Activated naive CD4-positive, alpha-beta T cell (primary cell): ENCODE results near the gene CREB3L2.
"Not testable (repeated sequence)": the region's sequence is repeated elsewhere in the genome, so short reads cannot be mapped to it uniquely, and the experiment has no call there.

Experiments used
- DNase-seq, 4 experiments: peaks; one replicate each; lab custom pipeline; 2025; lab: John Stamatoyannopoulos, UW

The CREB3L2 gene

DNA sequence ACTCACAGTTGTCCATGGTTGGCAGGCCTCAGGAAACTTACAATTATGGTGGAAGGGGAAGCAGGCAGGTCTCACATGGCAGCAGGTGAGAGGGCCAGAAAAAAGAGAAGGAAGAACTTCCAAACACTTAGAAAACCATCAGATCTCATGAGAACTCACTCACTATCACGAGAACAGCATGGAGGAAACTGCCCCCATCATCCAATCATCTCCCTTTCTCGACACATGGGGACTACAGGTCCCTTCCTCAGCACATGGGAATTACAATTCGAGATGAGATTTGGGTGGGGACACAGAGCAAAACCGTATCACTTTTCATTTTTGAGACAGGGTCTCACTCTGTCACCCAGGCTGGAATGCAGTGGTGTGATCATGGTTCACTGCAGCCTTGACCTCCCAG lies 12.3 kb upstream of the CREB3L2 start:
- not testable (repeated sequence) for DNase-seq

DNA sequence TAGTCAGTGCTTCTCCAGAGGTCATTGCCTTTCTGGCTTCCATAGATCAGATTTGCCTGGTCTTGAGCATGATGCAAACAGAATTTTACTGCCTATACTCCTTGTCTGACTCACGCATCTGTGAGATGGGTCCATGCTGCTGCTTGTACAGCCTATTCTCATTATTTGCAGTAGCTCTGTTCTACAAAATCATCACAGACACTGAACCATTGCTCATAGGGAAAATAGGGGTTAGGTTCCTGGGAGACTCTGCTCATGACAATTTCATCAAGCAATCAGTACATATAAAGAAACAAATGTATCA lies 7.4 kb upstream of the CREB3L2 start:
- no peak for DNase-seq

DNA sequence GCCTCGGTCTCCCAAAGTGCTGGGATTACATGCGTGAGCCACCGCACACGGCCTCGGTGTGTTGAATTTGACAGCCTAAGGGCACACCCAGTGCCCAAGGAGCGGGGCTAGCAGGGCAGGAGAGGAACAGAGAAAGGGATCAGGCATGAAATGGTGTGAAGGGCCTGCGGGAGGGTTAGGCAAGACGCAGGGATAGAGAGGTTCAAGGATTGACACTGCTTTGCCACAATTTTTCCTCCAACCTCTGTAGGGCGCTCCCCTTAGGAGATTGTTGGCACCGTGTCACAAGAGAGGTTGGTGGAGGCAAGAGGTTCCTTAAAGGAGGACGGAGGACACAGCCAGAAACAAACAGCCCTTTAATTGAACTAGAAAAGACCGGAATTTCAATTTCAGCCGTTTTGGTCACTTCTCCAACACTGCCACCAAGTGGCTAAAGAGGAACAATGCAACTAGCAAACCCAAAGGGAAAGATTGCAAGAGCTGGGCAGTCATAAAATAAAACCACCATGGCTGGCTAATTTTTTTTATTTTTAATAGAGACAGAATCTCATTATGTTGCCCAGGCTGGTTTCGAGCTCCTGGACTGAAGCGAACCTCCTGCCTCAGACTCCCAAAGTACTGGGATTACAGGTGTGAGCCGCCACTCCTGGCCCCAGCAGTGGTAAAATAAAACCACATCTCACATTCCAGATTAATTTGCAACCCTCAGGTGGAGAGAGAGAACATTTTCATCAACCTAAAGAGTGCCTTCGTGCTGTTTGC lies 6.9 kb upstream of the CREB3L2 start:
- no peak for DNase-seq

DNA sequence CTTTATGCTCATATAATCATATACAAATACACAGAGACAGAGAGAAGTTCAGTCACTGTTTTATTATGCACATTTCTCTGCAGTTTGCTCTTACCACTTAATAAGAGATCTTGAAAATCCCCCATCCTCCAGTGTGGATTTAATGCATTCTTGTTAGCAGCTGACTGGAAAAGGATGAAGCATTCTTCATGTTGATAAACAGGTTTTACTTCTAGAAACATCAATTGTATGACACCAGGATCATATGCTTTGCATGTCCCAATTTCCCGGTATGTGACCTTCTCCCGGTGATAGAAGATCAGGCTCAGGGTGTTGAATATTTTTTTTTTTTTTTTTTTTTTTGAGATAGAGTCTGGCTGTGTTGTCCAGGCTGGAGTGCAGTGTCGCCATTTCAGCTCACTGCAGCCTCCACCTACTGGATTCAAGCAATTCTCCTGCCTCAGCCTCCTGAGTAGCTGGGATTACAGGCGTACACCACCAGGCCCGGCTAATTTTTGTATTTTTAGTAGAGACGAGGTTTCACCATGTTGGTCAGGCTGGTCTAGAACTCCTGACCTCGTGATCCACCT lies 6.2 kb upstream of the CREB3L2 start:
- DNase-seq = no peak

DNA sequence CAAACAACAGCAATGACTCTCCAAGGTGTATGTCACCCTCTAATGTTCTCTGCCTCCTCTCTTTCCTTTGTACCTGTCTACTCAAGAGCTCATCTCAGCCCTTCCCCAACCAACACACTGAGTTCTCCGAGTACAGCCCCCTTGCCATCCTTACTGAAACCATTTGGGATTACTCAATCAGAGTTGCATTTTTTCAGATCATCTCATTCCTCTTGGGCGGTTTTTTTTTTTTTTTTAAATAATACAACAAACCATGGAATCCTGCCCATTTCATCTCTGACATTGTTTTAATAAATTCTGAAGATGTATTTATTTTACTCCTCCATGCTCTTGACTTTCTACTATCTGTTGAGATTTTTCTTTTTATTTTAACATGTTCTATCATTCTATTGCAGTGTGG lies 4.2 kb upstream of the CREB3L2 start:
- no peak for DNase-seq

DNA sequence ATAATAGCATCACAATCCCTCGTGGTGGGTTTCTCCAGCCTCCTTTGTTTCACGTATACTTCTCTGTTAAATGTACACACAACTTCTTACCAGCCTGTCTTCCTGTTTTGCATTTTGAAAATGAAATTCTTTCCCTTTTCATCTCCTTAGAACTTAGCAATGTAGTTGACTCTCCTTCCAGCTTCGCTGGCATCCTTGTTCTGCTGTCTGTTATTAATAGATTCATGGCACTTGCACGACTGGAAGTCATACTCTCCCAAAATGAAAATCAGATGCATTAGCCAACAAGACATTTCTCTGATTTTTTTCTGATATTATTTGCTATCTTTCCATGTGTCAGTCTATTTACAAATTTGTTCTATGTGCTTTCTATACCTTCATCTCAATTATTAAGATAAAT lies 3.0 kb upstream of the CREB3L2 start:
- DNase-seq = no peak

DNA sequence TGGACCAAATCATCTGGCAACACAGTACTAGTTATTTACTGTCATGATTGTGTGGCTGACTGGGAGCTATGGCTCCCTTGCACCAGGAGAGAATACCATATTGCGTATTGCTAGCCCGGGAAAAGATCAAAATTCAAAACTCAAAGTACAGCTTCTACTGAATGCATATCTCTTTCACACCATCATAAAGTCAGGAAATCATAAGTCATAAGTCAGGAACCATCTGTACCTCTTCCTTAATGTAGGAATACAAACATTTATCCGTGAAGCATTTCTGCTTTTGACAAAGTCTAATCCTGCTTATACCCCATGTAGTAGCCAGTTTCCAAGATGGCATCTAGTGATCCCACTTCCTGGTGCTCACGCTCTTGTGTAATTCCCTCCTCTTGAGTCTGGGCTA lies 2.2 kb upstream of the CREB3L2 start:
- DNase-seq = no peak

DNA sequence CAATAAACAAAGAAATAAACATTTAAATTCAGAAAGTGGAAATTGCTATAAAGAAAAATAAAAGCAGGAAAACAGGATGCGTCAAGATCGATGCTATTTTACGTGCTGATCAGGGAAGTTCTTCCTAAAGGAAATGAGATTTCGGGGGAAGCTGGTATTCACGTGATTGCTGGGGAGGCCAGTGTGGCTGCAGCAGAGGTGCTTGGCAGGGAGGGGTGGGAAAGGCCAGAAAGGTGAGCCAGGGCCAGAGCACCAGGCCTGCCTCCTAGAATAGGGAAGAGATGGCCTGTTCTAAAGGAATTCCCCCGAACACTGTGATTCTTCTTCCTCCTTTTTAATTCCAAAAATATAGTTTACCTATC lies 923 bp upstream of the CREB3L2 start:
- no peak for DNase-seq

DNA sequence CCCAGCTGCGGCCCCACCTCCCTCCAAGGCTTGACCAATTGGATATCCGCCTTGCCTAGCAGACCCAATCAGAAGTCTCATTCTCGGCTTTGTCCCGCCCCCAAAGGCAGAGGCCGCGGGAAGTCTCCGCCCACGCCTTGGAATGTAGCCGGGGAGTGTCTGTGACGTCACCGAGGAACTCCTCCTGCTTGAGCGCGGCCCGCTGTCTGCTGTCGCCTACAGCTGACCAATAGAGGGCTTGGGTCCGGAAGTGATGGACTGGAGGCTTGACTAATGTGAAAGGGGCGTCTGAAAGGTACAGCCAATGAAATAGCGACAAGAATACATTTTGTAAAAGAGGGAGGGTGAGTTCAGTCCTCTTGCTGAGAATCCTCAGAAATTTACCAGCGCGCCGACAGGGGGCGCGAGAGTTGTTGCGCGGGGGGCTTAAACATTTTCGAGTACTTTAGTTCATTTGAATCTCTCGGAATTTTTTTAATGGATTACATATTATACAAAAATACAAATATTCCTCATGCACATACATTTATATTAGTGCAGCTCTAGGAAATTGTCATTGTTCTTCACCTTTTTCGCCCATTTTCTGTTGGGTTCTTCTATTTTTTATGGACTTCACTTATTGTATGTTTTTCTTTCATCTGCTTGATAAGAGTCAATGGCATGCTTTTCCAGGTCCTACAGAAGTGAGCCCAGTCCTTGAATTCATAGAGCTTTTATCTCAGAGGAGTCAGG lies 376 bp upstream of the CREB3L2 start:
- DNase-seq = peak; percentile 88 to 96 (median 93)

DNA sequence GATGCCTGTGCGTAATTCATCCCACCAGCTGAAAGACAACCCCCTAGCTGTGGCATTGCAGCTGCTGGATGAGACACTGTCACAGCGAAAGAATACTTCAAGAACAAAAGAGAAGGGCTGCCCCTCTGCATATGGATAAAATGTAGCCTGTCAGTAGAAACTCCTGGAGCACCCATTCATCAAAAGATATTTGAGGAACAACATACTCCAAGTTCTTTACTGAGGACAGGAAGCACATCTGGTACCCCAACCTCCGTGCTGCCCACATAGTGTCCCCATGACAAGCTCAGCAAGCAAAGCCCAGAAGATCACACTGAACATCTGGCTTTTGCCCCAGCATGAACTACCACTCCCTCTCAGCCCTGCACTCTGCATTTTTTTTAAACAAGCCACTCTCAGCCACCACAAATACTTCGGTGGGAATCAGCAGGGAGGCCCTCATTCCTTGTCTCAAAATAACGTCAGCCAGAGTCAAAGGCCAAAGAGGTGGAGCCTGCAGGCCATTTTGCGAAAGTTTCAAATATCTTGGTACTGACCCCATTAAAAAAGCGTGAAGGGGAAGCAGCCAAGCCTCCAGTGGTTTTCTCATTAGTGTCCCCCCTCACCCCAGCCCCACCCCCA lies 1.7 kb downstream of the CREB3L2 start:
- DNase-seq = no peak

DNA sequence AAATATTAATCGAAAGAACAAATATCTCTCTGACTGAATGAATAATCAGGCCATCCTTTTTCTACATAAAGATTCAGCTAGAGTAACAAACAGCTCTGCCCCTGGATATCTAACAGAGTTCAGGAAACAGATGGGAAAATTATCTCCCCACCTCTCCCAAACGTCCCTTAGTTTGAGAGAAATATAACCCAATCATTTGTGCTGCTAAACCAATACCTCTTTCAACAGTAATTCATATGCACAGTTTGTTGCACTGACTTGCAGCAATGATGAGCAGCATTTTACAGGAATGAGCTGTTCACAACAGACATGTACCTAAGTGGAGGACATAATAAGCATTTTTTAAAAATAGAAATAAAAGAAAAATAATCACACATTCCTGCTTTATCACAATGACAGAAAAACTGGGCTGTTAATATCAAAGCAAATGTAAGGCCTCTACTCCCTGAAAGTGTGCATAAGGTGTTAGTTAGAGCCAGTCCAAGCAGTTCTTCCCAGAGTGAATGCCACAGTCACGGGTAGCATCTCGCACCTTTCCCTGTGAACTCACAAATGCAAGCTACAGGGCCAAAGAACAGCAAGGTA lies 2.3 kb downstream of the CREB3L2 start:
- DNase-seq = no peak

DNA sequence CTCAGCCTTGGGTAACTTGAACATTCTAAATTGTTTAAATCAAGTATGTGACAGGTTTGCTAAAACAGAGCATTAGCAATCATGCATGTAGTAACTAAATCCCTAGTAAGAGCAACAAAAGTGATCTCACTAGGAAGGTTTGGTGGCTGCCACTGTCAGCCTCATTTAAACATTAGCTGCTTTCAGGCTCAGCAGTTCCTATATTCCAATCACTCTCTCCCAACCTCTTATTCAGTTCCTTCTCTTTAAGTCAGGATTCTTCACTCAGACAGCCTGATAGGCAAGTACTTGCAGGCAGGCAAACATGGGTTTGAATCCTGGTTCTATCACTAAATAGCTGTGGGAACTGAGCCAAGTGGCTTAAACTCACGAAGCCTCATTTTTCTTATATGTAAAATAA lies 3.6 kb downstream of the CREB3L2 start:
- no peak for DNase-seq

DNA sequence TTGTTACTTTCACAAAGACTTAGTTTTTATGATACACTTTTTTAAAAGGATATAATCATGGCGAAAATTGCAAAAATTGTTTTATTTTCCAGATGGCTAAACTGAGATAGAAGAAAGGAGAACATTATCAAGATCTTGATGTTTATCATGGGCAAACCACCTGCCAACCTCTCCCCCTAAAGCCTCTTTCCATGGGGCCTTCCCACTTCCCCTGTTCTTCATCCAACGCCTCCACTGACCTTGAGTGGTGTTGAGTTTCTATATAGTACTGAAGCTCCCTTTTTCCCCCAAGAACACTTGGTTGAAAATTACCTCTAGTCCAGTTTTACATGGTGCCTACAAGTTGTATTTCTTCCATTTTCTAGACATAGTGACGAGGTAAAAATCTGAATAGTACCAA lies 5.0 kb downstream of the CREB3L2 start:
- no peak for DNase-seq

DNA sequence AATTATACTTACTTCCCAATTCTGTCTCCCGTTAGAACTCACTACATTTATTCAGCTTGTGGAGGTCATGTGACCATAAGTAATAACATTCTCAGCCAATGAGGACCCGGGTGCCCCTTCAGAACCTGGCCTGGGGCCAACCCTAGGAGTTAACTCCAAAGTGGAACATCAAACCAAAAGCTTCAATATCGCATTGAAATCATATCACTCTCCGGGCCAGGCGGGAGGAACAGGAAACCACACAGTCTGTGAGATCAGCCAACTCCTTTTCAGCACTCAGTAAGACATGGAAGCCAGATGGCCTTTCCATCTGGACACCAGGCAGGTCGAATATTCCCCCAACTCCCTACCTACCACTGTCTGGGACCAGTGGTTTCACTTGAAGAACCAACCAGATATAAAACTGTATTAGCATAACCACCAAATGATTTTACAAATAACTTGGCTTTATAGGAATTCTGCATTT lies 5.5 kb downstream of the CREB3L2 start:
- no peak for DNase-seq

DNA sequence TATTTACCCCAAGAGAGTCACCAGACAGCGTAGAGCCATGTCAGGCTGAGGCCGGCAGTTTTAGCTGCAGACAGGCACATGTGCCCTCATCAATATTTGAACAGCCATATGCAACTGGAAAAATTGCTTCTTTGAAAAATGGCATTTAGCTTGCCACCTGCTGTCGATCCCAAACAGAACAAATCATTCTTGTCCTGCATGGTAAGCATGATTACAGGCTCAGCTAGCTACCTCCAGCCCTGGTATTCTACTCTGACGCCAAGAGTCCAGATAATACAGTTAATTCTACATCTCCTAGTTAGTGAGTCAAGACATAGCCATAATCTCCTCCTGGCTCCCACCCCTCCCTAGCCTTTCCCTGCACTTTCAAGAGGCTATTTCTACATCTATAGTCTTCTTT lies 7.7 kb downstream of the CREB3L2 start:
- no peak for DNase-seq

DNA sequence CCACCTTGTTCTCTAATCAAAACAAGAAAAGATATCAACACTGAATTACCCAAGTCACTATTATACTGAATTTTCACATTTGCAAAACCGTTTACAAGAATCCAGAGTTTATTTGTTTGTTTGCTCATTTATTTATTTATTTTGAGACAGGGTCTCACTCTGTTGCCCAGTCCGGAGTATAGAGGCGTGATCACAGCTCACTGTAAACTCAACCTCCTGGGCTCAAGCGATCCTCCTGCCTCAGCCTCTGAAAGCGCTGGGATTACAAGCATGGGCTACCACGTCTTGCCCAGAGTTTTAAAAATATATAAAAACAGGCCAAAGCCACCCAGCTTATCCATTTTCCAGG lies 8.5 kb downstream of the CREB3L2 start:
- no peak for DNase-seq

DNA sequence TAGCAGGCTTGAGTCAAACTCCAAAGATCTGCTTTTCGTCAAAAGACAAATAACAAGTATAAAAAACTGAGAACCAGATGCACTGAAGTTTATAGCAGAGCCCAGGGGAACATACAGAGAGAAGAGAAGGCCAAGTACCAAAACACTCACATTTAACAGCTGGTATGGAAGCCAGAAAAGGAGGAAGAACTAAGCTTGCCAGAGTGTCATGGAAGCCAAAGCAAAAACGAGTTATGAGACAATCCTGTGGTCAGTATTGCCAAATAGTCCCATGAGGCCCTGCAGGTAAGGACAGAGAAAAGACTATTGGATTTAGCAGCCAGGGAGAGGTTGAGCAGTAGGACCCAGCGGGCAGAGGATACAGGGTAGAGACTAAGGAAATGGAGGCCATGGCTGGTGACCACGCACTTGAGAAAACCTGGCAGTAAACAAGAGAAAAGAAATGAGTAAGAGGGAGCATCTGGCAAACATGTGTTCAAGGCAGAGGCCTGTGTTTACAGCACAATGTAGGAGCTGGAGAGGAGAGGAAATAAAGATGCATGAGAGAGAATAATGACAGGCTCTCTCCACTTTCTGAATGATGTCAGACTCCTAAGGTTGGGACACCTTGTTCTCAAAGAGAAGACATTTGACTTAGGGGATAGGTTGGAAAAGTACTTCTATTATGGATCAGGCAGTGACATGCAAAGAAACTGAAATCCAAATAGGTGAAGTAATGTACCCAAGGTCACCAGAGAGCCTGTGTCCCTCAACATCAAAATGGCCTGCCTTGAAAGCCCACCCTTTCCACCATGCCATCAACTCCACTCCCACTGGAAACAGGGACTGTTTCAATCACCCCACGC lies 9.1 kb downstream of the CREB3L2 start:
- DNase-seq = no peak

DNA sequence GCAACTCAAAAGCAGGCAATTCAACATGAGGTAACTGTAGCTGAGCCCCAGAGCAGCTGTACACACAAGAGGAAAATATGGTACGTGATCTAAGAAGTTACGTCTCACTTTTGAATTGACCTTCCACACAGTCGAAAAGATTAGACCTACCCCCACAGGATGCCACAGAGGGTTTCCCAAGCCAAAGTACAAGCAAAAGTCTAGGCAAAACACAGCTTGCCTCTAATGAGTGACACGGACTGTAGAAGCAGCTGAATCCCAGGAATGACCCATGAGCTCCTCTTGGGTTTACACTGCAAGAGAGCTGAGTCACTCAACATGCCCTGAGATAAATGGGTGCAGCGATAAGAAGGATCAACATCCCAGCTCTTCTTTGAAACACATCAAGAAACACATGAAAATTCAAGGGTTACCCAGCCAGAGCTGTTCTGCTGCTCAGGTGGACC lies 9.8 kb downstream of the CREB3L2 start:
- DNase-seq = no peak

DNA sequence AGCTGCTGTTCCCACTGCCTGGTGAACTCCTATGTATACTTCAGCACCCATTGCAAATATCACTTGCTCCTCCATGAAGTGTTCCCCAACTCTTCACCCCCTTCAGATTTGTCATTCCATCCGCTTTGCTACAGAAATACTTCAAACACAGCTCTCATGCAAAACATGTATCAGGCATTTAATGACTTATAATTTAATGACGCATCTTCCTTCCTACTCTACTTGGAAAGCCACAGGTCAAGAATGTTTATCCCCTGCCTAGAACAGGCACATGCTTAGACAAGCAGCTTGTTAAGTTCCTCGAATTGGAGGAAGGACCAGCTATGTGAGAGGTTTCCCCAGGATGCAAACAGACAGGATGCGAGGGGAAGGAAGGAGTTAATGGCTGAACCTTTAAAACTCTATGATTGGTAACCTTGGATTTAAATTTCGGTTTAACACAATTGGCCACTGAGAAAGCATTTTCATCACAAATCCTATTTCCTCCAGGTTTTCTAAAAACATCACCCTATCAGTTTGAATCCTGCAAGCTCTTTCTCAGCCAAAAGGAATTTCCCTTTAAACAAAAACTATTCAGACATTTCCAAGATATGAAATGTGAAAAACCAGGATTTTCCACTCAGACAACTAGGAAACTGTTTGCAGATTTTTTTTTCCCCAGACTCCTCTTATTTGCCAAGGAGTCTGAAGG lies 11.5 kb downstream of the CREB3L2 start:
- no peak for DNase-seq

DNA sequence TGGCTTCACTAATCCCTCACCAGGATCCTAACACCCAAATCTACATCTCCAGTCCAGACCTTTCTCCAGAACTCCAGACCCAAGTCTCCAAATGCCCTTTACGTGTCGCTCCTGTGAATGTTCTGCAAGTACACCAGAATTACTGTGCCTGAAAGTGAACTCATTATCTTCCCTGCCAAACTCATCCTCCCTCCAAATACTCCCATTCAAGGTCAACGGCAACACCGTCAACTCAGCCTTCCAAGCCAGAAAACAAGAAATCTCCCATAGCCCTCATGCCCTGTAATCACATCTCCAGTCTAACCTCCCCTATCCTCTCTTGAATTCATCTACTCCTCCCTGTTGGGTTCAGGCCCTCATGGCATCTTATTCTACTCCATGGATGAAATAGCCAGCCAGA lies 12.3 kb downstream of the CREB3L2 start:
- DNase-seq = no peak

DNA sequence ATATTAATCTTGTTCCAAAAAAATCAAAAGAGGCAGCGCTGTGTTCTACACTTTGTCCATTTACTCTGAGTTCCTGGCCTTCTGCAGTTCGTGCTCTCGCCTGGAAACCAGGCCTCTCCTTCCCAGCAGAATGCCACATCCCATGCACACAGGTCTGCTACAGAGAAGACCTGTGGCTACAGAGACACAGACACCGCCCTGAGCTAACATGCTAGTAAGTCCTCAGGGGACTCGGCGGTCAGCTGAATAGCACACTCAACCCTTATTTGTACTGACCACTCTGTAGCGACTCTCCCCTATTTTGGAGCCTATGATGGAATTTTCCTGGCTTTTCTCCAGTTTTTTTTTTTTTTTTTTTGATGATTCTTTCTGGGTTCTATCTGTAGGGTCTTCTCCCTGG lies 12.8 kb downstream of the CREB3L2 start:
- no peak for DNase-seq
